ENCODE data around the gene PPFIA1.

The PPFIA1 gene

GRCh38 chr11:70364178-70364577, 93.7 kb downstream of the PPFIA1 start:
- Histone ChIP-seq H3K79me2 (ENCODE audit: insufficient read depth, low read length) (no peaks in the 10 kb centered on the region), H3K27me3 (ENCODE audit: low read length) (no peaks in the 10 kb centered on the region), H3K9ac (ENCODE audit: low read length) (no peak overlapping the region), H3K9me2 (replicated peaks; ENCODE audit: insufficient read depth, low read length) (no peaks in the 10 kb centered on the region), H2AFZ (ENCODE audit: low read depth, low read length, severe bottlenecking) (no peak overlapping the region), H3K36me3 (ENCODE audit: low read length) (peaks cover 20% of the 10 kb centered on the region), H3K27ac (ENCODE audit: low read depth, low read length) (no peak overlapping the region), H3K4me2 (ENCODE audit: low read depth, low read length, poor library complexity, severe bottlenecking) (no peak overlapping the region), H3K4me3 (ENCODE audit: insufficient read depth, low read length, poor library complexity, severe bottlenecking) (no peak overlapping the region), H3F3A (ENCODE audit: insufficient read depth) (no peaks in the 10 kb centered on the region), H3K9me3 (ENCODE audit: insufficient read depth, low read length) (no peaks in the 10 kb centered on the region), H4K20me1 (ENCODE audit: low read depth, low read length) (no peaks in the 10 kb centered on the region)
- TF ChIP-seq EZH2phosphoT487 (conservative IDR thresholded peaks at IDR 0.05; ENCODE audit: low read length) (no peak), CTCF (IDR thresholded peaks at IDR 0.05; ENCODE audit: insufficient read depth, low read length, poor library complexity, severe bottlenecking) (no peak)

- H3K36me3 ChIP-seq (ENCODE audit: low read length), result peaks cover 20% of the 10 kb centered on the region
- H3K9ac ChIP-seq (ENCODE audit: low read length), result no peak overlapping the region
- H3K27me3 ChIP-seq (ENCODE audit: low read length), result no peaks in the 10 kb centered on the region
- H4K20me1 ChIP-seq (ENCODE audit: low read depth, low read length), result no peaks in the 10 kb centered on the region
- no peak overlapping the region for H3K27ac ChIP-seq (ENCODE audit: low read depth, low read length)
- no peaks in the 10 kb centered on the region for H3K9me3 ChIP-seq (ENCODE audit: insufficient read depth, low read length)
- no peak overlapping the region for H2AFZ ChIP-seq (ENCODE audit: low read depth, low read length, severe bottlenecking)
- no peaks in the 10 kb centered on the region for H3F3A ChIP-seq (ENCODE audit: insufficient read depth)
- H3K4me2 ChIP-seq (ENCODE audit: low read depth, low read length, poor library complexity, severe bottlenecking), result no peak overlapping the region
- no peaks in the 10 kb centered on the region for H3K9me2 ChIP-seq (replicated peaks; ENCODE audit: insufficient read depth, low read length)
- H3K4me3 ChIP-seq (ENCODE audit: insufficient read depth, low read length, poor library complexity, severe bottlenecking), result no peak overlapping the region
- H3K79me2 ChIP-seq (ENCODE audit: insufficient read depth, low read length), result no peaks in the 10 kb centered on the region
- TF ChIP-seq CTCF (IDR thresholded peaks at IDR 0.05; ENCODE audit: insufficient read depth, low read length, poor library complexity, severe bottlenecking), result no peak
- TF ChIP-seq EZH2phosphoT487 (conservative IDR thresholded peaks at IDR 0.05; ENCODE audit: low read length), result no peak
These were observed 94.5 kb downstream of the PPFIA1 start for GRCh38 chr11:70364745-70365543.

GRCh38 chr11:70365544-70365927, 95.0 kb downstream of the PPFIA1 start:
- Histone ChIP-seq H3K36me3 (ENCODE audit: low read length) (peaks cover 20% of the 10 kb centered on the region), H3K9me3 (ENCODE audit: insufficient read depth, low read length) (no peaks in the 10 kb centered on the region), H3K27ac (ENCODE audit: low read depth, low read length) (no peak overlapping the region), H3F3A (ENCODE audit: insufficient read depth) (no peaks in the 10 kb centered on the region), H3K9ac (ENCODE audit: low read length) (no peak overlapping the region), H3K27me3 (ENCODE audit: low read length) (no peaks in the 10 kb centered on the region), H3K4me2 (ENCODE audit: low read depth, low read length, poor library complexity, severe bottlenecking) (no peak overlapping the region), H2AFZ (ENCODE audit: low read depth, low read length, severe bottlenecking) (no peak overlapping the region), H3K4me3 (ENCODE audit: insufficient read depth, low read length, poor library complexity, severe bottlenecking) (no peak overlapping the region), H4K20me1 (ENCODE audit: low read depth, low read length) (no peaks in the 10 kb centered on the region), H3K79me2 (ENCODE audit: insufficient read depth, low read length) (no peaks in the 10 kb centered on the region), H3K9me2 (replicated peaks; ENCODE audit: insufficient read depth, low read length) (no peaks in the 10 kb centered on the region)
- TF ChIP-seq EZH2phosphoT487 (conservative IDR thresholded peaks at IDR 0.05; ENCODE audit: low read length) (no peak), CTCF (IDR thresholded peaks at IDR 0.05; ENCODE audit: insufficient read depth, low read length, poor library complexity, severe bottlenecking) (no peak)
